LNCaP clone FGC (cell line): ENCODE measurements around the gene RAPGEF3.

Experiments used
- DNase-seq: peaks from one replicate; pipeline ENCODE4 v3.0.0-alpha.2; 2011; ENCODE audit warnings: low read depth
- H3K4me3 ChIP-seq: 2 replicates; pipeline ENCODE4 v1.5.1; 2011; ENCODE audit warnings: mild to moderate bottlenecking, low read depth, low read length, control low read depth
- CTCF ChIP-seq: IDR thresholded peaks from 2 replicates; pipeline ENCODE4 v1.5.1; 2012; ENCODE audit warnings: mild to moderate bottlenecking; ENCODE audit not compliant: control insufficient read depth, insufficient read depth; ENCODE audit errors: extremely low read depth

Gene RAPGEF3

DNA sequence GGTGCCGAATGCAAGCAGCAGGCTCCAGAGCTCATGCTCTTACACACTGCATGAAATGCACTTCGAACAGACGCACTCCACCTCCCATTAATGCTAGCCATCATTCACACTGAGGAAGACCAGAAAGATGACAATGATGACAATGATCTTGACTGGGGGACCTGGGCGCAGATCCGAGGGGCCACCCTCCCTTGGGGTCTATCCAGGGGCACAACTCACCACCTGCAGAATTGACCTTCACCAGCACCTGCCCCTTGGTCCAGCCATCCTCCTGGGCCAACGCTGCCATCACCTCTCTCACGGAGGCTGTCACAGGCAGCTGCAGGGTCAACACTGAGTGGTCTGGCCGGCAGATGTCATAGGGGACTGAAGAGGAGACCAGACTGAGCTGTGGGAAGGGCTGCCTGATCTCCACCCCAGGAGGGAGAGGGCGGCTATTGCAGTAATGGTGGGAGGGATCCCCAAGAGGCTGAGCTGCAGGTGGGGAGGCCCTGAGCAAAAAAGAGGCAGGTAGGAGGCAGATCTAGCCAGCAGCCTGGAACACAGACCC, 15.3 kb downstream of the RAPGEF3 start:
- no peak for DNase-seq
- H3K4me3 ChIP-seq: no peak overlapping the region
- no peak for TF ChIP-seq CTCF

DNA sequence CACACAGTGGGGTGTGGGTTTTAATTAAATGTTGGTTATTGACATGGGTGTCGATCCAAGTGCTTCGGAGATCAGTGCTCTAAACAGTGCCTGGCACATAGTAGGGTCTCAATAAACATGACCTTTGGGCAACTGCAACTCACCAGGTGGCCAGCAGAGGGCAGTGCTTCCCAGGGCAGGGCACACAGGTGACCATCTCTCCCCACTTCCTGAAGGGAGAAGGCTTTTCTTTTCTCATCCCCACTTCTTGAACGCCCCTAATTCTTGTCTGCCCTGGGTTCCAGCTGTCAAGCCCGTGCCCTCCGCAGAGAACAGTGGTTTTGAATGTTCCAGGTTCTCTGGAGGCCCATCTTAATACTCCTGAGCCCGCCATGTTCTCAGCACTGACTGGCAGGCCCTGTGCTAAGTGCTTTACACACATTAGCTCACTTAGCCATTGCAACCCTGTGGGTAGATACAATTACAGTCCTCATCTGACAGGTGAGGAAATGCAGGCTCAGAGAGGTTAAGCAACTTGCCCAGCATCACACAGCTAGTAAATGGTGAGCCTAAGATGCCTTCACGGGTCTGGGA, 16.3 kb downstream of the RAPGEF3 start:
- no peak overlapping the region for H3K4me3 ChIP-seq
- DNase-seq: no peak
- TF ChIP-seq CTCF: peak; percentile 89

DNA sequence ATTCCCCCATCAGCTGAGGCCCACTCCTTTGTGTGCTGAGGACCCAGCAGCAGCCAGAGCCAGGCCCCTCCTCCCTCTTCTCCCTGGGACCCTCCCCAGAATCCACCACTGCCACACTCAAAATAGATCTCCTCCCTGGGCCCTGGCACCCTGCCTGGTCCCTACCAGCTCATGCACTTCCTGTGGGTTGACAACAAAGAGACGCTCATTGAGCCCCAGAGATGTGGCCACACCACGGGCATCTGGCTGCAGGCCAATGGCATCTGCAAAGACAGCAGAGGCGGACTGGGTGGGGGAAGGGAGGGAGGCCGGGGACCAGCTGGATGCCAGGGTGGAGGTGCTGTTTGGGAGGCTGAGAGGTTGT, 17.4 kb downstream of the RAPGEF3 start:
- DNase-seq: no peak
- TF ChIP-seq CTCF: no peak
- no peak overlapping the region for H3K4me3 ChIP-seq

DNA sequence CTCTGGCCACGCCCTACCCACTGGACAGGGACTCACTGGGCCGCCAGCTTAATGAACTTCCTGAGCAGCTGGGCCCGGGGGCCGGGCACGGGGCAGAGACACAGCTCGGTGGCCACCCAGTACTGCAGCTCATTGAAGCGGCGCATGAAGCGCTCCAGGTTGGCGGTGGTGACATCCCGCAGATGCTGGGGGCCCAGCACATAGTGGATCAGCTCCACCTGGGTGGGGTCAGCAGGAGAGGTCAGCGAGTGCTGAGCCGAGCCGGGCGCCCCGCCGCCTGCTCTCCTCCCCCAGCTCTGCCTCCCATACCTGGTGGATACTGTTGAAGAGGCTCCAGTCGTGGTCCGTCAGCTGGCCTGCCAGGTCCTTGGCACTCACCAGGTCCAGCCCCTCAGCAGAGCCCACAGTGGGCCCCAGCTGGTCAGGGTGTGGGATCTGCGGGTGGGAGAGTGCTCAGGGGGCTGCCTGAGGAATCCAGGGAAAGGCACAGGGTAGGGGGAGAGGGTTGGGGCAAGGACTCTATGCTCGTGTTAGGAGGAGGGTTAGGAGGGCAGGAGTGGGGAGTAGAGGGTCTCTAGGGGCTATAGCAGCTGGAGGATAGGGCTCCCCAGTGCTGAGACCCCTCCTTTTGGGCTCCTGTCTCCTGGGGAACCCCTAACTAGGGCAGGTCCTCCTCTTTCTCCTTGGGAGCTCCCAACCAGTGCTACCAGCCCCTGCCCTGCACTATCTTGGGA, 17.9 kb downstream of the RAPGEF3 start:
- no peak for DNase-seq
- no peak for TF ChIP-seq CTCF
- no peak overlapping the region for H3K4me3 ChIP-seq

- DNase-seq: no peak
- no peak overlapping the region for H3K4me3 ChIP-seq
- no peak for TF ChIP-seq CTCF
Observed at GRCh38 chr12:47739979-47740378, 18.7 kb downstream of the RAPGEF3 start.

GRCh38 chr12:47739297-47739696, 19.4 kb downstream of the RAPGEF3 start:
- TF ChIP-seq CTCF: no peak
- no peak overlapping the region for H3K4me3 ChIP-seq
- no peak for DNase-seq

DNA sequence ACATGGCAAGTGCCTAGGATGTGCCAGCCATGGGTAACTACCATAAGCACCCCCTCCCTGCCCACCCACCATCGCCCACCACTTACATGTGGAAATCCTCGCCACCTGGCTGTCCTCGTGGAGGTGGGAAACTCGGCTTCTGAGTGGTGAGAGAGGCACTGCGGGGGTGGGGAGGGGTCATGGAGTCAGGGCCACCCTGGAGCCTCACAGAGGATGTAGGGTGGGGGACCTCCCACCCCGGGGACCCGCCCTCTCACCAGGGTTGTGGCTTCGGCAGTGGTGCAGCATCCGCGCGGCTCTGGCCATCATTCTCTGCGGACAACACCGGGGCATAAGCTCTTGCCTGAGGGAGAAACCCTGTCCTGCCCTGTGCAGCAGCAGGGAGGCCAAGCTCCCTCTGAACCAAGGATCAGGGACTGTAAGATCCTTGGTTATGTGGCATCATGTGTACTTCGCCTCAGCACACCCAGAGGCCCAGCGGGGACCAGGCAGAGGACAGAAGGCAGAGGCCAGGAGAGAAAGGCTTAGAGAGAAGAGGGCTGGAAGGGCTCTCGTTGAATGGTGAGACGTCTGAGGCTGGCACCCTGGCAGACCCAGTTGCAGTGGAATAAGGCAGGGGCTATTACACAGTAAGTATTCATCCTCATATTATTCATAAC, 20.6 kb downstream of the RAPGEF3 start:
- no peak overlapping the region for H3K4me3 ChIP-seq
- TF ChIP-seq CTCF: no peak
- no peak for DNase-seq
